NT2/D1 (cell line): Measurements from ENCODE around the gene NRG2.

Experiments used
- SUZ12 ChIP-seq: IDR thresholded peaks from 2 replicates; pipeline ENCODE4 v1.6.1; 2011; ENCODE audit not compliant: insufficient read length, insufficient read depth; ENCODE audit errors: extremely low read depth
- YY1 ChIP-seq: IDR thresholded peaks from 2 replicates; pipeline ENCODE4 v1.6.1; 2011; ENCODE audit not compliant: insufficient read length, insufficient read depth

GRCh38 chr5:140012443-140012842, 30.7 kb downstream of the NRG2 start:
- no peak for TF ChIP-seq YY1
- TF ChIP-seq SUZ12: no peak
